HUES6 (cell line): Measurements from ENCODE around the gene AATF.

ENCODE experiments used
- H3K27ac ChIP-seq: 2 replicates; pipeline ENCODE4 v1.7.0; 2013; ENCODE audit warnings: low read depth, mild to moderate bottlenecking, low read length, inconsistent platforms
- H3K27me3 ChIP-seq: 2 replicates; pipeline ENCODE4 v1.6.1; 2013; ENCODE audit warnings: low read length; ENCODE audit not compliant: control insufficient read depth, insufficient read depth
- H3K36me3 ChIP-seq: 2 replicates; pipeline ENCODE4 v1.6.1; 2013; ENCODE audit warnings: low read length; ENCODE audit not compliant: control insufficient read depth, insufficient read depth
- H3K4me1 ChIP-seq: 2 replicates; pipeline ENCODE4 v1.6.1; 2013; ENCODE audit warnings: low read length; ENCODE audit not compliant: control insufficient read depth, insufficient read depth
- H3K4me3 ChIP-seq: 2 replicates; pipeline ENCODE4 v1.5.1; 2013; ENCODE audit warnings: low read depth, low read length
- H3K9ac ChIP-seq: one replicate; pipeline ENCODE4 v1.6.1; 2013; ENCODE audit warnings: mild to moderate bottlenecking, low read length
- H3K9me3 ChIP-seq: 2 replicates; pipeline ENCODE4 v1.6.1; 2013; ENCODE audit warnings: low read depth, low read length; ENCODE audit not compliant: control insufficient read depth, insufficient read depth

The AATF gene

GRCh38 chr17:36920032-36921005, 28.4 kb upstream of the AATF start:
- H3K36me3 ChIP-seq: no peaks in the 10 kb centered on the region
- peaks cover 1% of the 10 kb centered on the region; the same call in 1 of the 2 replicates for H3K27me3 ChIP-seq
- H3K4me3 ChIP-seq: peak overlapping the region; percentile 31
- H3K9ac ChIP-seq: peak overlapping the region; percentile 12
- H3K4me1 ChIP-seq: peaks cover 60% of the 10 kb centered on the region
- no peaks in the 10 kb centered on the region for H3K9me3 ChIP-seq
- no peak overlapping the region for H3K27ac ChIP-seq

- peak overlapping the region; percentile 16 for H3K4me3 ChIP-seq
- H3K4me1 ChIP-seq: peaks cover 63% of the 10 kb centered on the region
- H3K27ac ChIP-seq: peak overlapping the region; percentile 27; the same call in 1 of the 2 replicates
- no peaks in the 10 kb centered on the region for H3K36me3 ChIP-seq
- H3K9ac ChIP-seq: peak overlapping the region; percentile 41
- no peaks in the 10 kb centered on the region for H3K9me3 ChIP-seq
- peaks cover 3% of the 10 kb centered on the region; the same call in 1 of the 2 replicates for H3K27me3 ChIP-seq
These were observed 27.5 kb upstream of the AATF start for GRCh38 chr17:36921095-36921851.

GRCh38 chr17:36922175-36922574, 26.6 kb upstream of the AATF start:
- Histone ChIP-seq H3K9me3 (no peaks in the 10 kb centered on the region), H3K4me1 (peaks cover 66% of the 10 kb centered on the region), H3K27me3 (peaks cover 3% of the 10 kb centered on the region; the same call in 1 of the 2 replicates), H3K9ac (no peak overlapping the region), H3K27ac (no peak overlapping the region), H3K36me3 (no peaks in the 10 kb centered on the region), H3K4me3 (no peak overlapping the region)

- no peak overlapping the region for H3K4me3 ChIP-seq
- H3K36me3 ChIP-seq: no peaks in the 10 kb centered on the region
- H3K9me3 ChIP-seq: no peaks in the 10 kb centered on the region
- peaks cover 19% of the 10 kb centered on the region for H3K27me3 ChIP-seq
- H3K27ac ChIP-seq: no peak overlapping the region
- no peak overlapping the region for H3K9ac ChIP-seq
- H3K4me1 ChIP-seq: peaks cover 72% of the 10 kb centered on the region
These were observed 24.9 kb upstream of the AATF start for GRCh38 chr17:36923814-36924221.

GRCh38 chr17:36926226-36926625, 22.5 kb upstream of the AATF start:
- Histone ChIP-seq H3K27me3 (peaks cover 44% of the 10 kb centered on the region), H3K4me3 (no peak overlapping the region), H3K36me3 (no peaks in the 10 kb centered on the region), H3K9ac (no peak overlapping the region), H3K9me3 (no peaks in the 10 kb centered on the region), H3K27ac (no peak overlapping the region), H3K4me1 (peaks cover 67% of the 10 kb centered on the region)

GRCh38 chr17:36926701-36927100, 22.1 kb upstream of the AATF start:
- Histone ChIP-seq H3K9me3 (no peaks in the 10 kb centered on the region), H3K4me3 (no peak overlapping the region), H3K36me3 (no peaks in the 10 kb centered on the region), H3K4me1 (peaks cover 67% of the 10 kb centered on the region), H3K27me3 (peaks cover 48% of the 10 kb centered on the region), H3K9ac (no peak overlapping the region), H3K27ac (no peak overlapping the region)

GRCh38 chr17:36928471-36929345, 20.0 kb upstream of the AATF start:
- peaks cover 64% of the 10 kb centered on the region for H3K4me1 ChIP-seq

GRCh38 chr17:36929851-36930582, 18.7 kb upstream of the AATF start:
- Histone ChIP-seq H3K9ac (no peak overlapping the region), H3K4me3 (no peak overlapping the region), H3K9me3 (no peaks in the 10 kb centered on the region), H3K27me3 (peaks cover 81% of the 10 kb centered on the region), H3K27ac (no peak overlapping the region), H3K4me1 (peaks cover 73% of the 10 kb centered on the region), H3K36me3 (no peaks in the 10 kb centered on the region)

More at GRCh38 chr17:36928471-36929345, 20.0 kb upstream of the AATF start:
- no peak overlapping the region for H3K27ac ChIP-seq
- H3K36me3 ChIP-seq: no peaks in the 10 kb centered on the region
- no peak overlapping the region for H3K9ac ChIP-seq
- H3K27me3 ChIP-seq: peaks cover 68% of the 10 kb centered on the region
- H3K9me3 ChIP-seq: no peaks in the 10 kb centered on the region
- peak overlapping the region; percentile 11; the same call in 1 of the 2 replicates for H3K4me3 ChIP-seq

GRCh38 chr17:36930583-36930900, 18.2 kb upstream of the AATF start:
- Histone ChIP-seq H3K4me1 (peaks cover 78% of the 10 kb centered on the region), H3K36me3 (no peaks in the 10 kb centered on the region), H3K9me3 (no peaks in the 10 kb centered on the region), H3K27me3 (peaks cover 84% of the 10 kb centered on the region), H3K9ac (no peak overlapping the region), H3K4me3 (no peak overlapping the region), H3K27ac (no peak overlapping the region)

- Histone ChIP-seq H3K36me3 (no peaks in the 10 kb centered on the region), H3K27me3 (peaks cover 90% of the 10 kb centered on the region), H3K4me1 (peaks cover 76% of the 10 kb centered on the region), H3K9me3 (no peaks in the 10 kb centered on the region), H3K4me3 (no peak overlapping the region), H3K27ac (no peak overlapping the region), H3K9ac (no peak overlapping the region)
These were observed 17.6 kb upstream of the AATF start for GRCh38 chr17:36931096-36931696.
